Right atrium auricular region (tissue), 2 donors: ENCODE results near the gene DUSP8. TPM values are rescaled to one million over a fixed set of nuclear protein-coding genes. Genes with fewer than 3 reads are reported as not detected.
"Not testable (repeated sequence)": the region's sequence is repeated elsewhere in the genome, so short reads cannot be mapped to it uniquely, and the experiment has no call there.

Experiments used
- DNase-seq: peaks from one replicate; pipeline ENCODE4 v3.0.0-alpha.2; 2019; ENCODE audit warnings: low spot score
- H3K27ac ChIP-seq, 2 donors: fragments of 200-600 bp; sonication (generic); 1 replicate in 1 of 2; 2 replicates in 1 of 2; pipeline ENCODE4 v1.5.1; 2016 to 2019
- H3K27me3 ChIP-seq, 2 donors: fragments of 200-600 bp; sonication (generic); one replicate each; pipeline versions ENCODE4 v1.5.1 to v1.6.0; 2017 to 2019
- H3K36me3 ChIP-seq: fragments of 200-600 bp; sonication (generic); one replicate; pipeline ENCODE4 v1.5.1; 2016
- H3K4me1 ChIP-seq, 2 donors: fragments of 200-600 bp; sonication (generic); one replicate each; pipeline versions ENCODE4 v1.5.1 to v1.6.0; 2017 to 2019
- H3K4me3 ChIP-seq, 2 donors: fragments of 200-600 bp; sonication (generic); 1 replicate in 1 of 2; 2 replicates in 1 of 2; pipeline ENCODE4 v1.5.1; 2017 to 2019; ENCODE audit warnings: mild to moderate bottlenecking in 1 of 2, moderate library complexity in 1 of 2
- H3K9me3 ChIP-seq, 2 donors: fragments of 200-600 bp; sonication (generic); one replicate each; pipeline ENCODE4 v1.5.1; 2019
- total RNA-seq, 2 donors: library from RNA; depleted of rRNA; stranded (reverse); fragments of >200 nt; gene quantifications; one replicate each; pipeline ENCODE4 v1.1.0, GENCODE V29; 2016
- TF ChIP-seq, protein P1 (sequence below), 2 donors: fragments of 200-600 bp; sonication (generic); IDR thresholded peaks; one replicate each; pipeline ENCODE4 v1.5.1; 2019; ENCODE audit warnings: antibody characterized with exemption in 2 of 2

Gene DUSP8
- total RNA-seq, 2 donors from 2014 or later: 4.4 to 24.5 TPM

DNA sequence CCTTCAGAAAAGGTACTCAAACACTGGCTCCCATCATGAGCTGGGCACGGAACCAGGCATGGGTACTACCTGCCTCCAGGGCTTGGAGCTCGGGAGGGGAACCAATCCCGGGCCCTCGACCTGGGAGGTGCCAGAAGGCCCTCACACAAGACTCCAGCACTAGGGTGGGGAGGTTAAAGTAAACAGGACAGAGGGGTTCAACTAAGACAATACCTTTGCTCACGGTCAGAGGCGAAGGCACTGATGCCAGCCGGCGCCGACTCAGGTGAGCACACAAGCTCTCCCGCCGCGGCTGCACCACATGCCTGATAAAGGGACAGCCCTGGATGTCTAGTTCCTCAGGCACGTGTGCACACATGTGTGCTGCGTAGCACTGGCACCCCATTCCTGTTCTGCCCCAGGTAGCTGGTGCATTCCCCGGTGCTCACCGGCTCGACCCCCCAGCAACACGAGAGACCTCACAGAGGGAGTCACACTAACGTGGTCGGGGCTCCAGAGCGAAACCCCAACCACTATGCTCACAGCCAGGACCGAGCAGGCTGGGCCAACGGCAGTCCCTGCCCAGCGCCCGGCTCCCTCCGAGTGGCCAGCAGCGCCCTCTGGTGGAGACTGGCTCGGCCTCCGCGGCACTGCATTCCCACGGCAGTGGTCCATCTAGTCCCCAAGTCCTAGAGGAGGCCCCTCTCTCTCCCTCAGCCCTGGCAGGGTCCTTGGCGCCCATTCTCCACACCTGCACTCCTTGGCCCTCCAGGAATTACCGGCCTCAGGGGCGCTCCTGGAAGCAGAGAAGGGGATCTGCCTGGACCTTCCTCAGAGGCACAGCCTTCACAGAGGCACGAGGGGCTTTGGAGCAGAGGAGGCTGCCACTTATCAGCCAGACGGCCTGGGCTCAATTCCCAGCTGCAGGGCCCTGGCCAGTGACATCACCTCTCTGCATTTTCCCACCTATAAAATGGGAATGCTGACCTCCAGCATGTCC lies 56.7 kb downstream of the DUSP8 start:
- Histone ChIP-seq H3K4me3 (no peak overlapping the region), H3K4me1 (peaks cover 0 to 67% of the 10 kb centered on the region in 2 donors), H3K27me3 (no peaks in the 10 kb centered on the region), H3K27ac (no peak overlapping the region), H3K9me3 (no peaks in the 10 kb centered on the region), H3K36me3 (no peaks in the 10 kb centered on the region)
- peak; percentile 81 for DNase-seq
- TF ChIP-seq, protein P1, sequence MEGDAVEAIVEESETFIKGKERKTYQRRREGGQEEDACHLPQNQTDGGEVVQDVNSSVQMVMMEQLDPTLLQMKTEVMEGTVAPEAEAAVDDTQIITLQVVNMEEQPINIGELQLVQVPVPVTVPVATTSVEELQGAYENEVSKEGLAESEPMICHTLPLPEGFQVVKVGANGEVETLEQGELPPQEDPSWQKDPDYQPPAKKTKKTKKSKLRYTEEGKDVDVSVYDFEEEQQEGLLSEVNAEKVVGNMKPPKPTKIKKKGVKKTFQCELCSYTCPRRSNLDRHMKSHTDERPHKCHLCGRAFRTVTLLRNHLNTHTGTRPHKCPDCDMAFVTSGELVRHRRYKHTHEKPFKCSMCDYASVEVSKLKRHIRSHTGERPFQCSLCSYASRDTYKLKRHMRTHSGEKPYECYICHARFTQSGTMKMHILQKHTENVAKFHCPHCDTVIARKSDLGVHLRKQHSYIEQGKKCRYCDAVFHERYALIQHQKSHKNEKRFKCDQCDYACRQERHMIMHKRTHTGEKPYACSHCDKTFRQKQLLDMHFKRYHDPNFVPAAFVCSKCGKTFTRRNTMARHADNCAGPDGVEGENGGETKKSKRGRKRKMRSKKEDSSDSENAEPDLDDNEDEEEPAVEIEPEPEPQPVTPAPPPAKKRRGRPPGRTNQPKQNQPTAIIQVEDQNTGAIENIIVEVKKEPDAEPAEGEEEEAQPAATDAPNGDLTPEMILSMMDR (IDR thresholded peaks at IDR 0.05): peak; percentile 86 to 95

DNA sequence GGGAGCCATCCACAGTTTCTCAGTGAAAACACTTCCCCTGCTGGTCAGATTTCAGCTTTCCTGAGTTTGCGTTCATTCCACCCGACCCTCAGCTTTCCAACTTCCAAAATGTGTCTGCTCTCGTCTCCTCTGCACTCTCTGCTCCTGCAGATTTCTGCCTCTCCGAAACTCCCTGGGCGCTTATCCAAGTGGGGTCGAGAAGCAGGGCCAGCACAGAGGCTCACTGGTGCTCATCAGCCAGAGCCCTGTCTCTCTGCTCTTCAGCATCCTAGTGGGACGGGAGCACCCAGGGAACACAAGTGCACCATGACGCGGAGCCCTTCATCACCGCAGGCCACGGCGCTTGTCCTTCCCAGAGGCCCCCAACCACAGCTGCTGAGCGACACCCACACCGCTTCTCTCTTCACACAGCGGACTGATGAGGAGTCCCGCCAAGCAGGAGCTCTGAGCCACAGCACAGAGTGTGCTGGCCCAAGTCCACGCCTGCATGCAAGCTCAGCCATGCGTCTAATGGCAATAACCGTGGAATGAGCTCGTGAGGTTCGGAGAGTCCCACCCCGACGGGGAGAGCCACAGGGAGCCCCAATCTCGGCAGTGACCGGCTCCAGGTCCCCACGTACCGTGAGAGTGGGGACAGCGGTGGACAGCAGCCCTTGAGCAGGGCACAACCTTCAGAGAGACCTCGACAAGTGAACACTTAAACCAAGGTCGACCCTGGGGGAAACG lies 57.6 kb downstream of the DUSP8 start:
- TF ChIP-seq, protein P1 (IDR thresholded peaks at IDR 0.05): no peak
- H3K4me3 ChIP-seq: no peak overlapping the region
- no peak overlapping the region for H3K27ac ChIP-seq
- H3K36me3 ChIP-seq: no peaks in the 10 kb centered on the region
- DNase-seq: no peak
- no peaks in the 10 kb centered on the region for H3K27me3 ChIP-seq
- peaks cover 0 to 62% of the 10 kb centered on the region in 2 donors for H3K4me1 ChIP-seq
- H3K9me3 ChIP-seq: no peaks in the 10 kb centered on the region

DNA sequence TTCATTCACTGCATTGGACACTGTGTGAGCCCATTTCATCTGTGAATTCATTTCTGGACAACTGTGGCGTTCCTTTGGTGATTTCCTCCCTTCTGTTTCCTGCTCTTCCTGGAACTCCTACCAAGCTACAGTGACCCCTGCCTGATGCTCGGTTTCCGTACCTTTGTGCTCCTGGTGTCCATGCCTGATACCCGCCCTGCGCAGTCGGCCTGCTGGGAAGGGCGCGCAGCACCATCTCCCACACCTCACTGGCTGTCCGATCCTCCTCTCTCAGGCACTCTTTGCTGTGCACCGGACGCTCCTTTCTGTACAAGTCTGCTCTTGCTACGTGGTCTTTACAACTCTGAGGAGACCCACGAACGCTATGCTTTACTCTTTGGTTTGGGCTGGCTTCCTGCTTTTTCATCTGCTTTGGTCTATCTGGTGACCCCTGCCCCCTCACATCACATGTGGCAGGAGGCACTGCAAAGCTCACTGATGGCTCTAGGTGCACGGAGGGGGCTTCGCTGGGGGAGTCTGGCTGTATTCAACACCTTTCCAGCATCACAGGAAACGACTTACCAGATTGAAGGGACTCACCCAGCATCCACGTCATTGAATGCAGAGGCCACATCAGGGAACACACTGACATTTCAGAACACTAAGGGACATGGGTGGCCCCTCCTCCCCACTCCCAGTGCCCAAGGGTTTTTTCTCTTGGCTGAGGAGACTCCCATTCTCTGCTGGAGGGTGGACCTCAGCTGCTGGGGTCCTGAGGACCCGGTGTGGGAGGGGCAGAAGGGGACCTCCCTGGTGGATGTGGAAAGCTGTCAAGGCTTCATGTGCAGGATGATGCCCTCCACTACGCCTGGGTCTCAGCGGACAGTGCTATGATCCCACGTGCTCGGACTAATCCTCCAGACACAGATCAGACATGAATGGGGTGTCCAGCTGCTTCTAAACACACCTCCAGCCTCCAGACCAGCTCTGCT lies 58.5 kb downstream of the DUSP8 start:
- no peak overlapping the region for H3K27ac ChIP-seq
- H3K36me3 ChIP-seq: no peaks in the 10 kb centered on the region
- TF ChIP-seq, protein P1 (IDR thresholded peaks at IDR 0.05): no peak
- no peak for DNase-seq
- H3K9me3 ChIP-seq: no peaks in the 10 kb centered on the region
- H3K4me3 ChIP-seq: no peak overlapping the region
- peaks cover 0 to 63% of the 10 kb centered on the region in 2 donors for H3K4me1 ChIP-seq
- H3K27me3 ChIP-seq: no peaks in the 10 kb centered on the region

DNA sequence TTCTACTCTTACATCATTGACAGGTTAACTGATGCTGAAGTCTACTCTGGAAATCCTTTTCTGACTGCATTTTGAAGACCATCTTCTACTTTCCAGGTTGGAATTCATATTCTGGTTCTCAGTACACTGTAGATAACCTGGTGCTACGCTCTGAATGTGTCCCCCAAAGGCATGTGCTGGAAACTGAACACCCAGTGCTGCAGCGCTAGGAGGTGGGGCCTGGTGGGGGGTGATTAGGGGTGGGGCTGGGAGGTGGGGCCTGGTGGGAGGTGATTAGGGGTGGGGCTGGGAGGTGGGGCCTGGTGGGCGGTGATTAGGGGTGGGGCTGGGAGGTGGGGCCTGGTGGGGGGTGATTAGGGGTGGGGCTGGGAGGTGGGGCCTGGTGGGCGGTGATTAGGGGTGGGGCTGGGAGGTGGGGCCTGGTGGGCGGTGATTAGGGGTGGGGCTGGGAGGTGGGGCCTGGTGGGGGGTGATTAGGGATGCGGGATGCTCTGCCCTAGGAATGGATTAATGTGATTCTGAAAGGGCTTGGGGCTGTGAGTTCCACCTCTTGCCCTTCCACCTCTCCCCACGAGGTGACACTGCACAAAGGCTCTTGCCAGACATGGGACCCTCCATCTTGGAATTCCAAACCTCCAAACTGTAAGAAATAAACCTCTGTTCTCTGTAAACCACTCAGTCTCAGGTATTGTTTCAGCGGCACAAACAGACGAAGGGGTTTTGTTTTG lies 59.4 kb downstream of the DUSP8 start:
- H3K4me3 ChIP-seq, DNase-seq, H3K27me3 ChIP-seq, H3K9me3 ChIP-seq, H3K27ac ChIP-seq, H3K36me3 ChIP-seq: not testable (repeated sequence)
- peaks cover 0 to 72% of the 10 kb centered on the region in 2 donors for H3K4me1 ChIP-seq

DNA sequence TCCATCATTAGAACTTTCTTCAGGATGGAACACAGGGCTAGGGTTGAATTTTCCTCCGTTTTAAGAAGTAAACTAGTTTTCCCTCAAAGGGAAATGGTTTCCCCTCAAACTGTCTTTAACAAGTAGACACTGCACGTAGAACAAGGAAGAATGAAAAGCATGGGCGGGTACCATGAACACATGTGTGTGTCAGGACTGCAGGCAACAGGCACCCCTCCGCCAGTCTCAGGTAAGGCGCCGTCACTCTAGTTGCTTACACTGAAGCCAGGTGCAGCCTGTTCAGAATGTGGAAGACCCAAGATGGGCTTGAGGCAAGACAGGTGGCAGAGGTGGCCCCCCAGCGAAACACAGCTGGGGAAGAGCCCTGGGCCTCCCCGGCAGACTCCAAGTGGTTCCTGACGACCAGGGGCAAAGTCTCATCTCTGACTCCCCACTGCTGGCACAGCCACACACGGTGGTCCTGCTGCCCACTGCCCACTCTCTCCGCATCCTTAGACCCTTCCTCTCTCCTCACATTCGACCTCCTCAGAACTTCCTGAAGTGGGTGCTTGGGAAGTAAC lies 60.1 kb downstream of the DUSP8 start:
- no peak overlapping the region for H3K4me3 ChIP-seq
- peaks cover 0 to 72% of the 10 kb centered on the region in 2 donors for H3K4me1 ChIP-seq
- TF ChIP-seq, protein P1 (IDR thresholded peaks at IDR 0.05): no peak
- no peak overlapping the region for H3K27ac ChIP-seq
- no peaks in the 10 kb centered on the region for H3K36me3 ChIP-seq
- no peaks in the 10 kb centered on the region for H3K9me3 ChIP-seq
- H3K27me3 ChIP-seq: no peaks in the 10 kb centered on the region
- no peak for DNase-seq
